ENCODE measurements around the gene ZDHHC17.

ZDHHC17 gene

GRCh38 chr12:76738824-76739579 is 24.9 kb upstream of the ZDHHC17 start:
- Histone ChIP-seq H3K4me1 (ENCODE audit: control insufficient read depth in 1 of 2, insufficient read depth in 2 of 2, low read length in 2 of 2) (no peaks in the 10 kb centered on the region), H3K27me3 (ENCODE audit: low read depth, low read length) (no peaks in the 10 kb centered on the region), H3K36me3 (ENCODE audit: control insufficient read depth in 1 of 2, insufficient read depth in 2 of 2, low read length in 2 of 2) (no peaks in the 10 kb centered on the region), H3K9me3 (ENCODE audit: control insufficient read depth in 1 of 2, low read length in 2 of 2) (no peaks in the 10 kb centered on the region), H3K4me3 (ENCODE audit: low read depth in 1 of 2, low read length in 2 of 2) (no peak overlapping the region), H3K27ac (ENCODE audit: low read length) (no peak overlapping the region)

GRCh38 chr12:76739896-76740295 is 24.0 kb upstream of the ZDHHC17 start:
- no peaks in the 10 kb centered on the region for H3K9me3 ChIP-seq (ENCODE audit: control insufficient read depth in 1 of 2, low read length in 2 of 2)
- H3K36me3 ChIP-seq (ENCODE audit: control insufficient read depth in 1 of 2, insufficient read depth in 2 of 2, low read length in 2 of 2): no peaks in the 10 kb centered on the region
- H3K4me1 ChIP-seq (ENCODE audit: control insufficient read depth in 1 of 2, insufficient read depth in 2 of 2, low read length in 2 of 2): no peaks in the 10 kb centered on the region
- no peak overlapping the region for H3K4me3 ChIP-seq (ENCODE audit: low read depth in 1 of 2, low read length in 2 of 2)
- H3K27ac ChIP-seq (ENCODE audit: low read length): no peak overlapping the region
- no peaks in the 10 kb centered on the region for H3K27me3 ChIP-seq (ENCODE audit: low read depth, low read length)

- Histone ChIP-seq H3K27ac (ENCODE audit: low read length) (no peak overlapping the region), H3K27me3 (ENCODE audit: low read depth, low read length) (no peaks in the 10 kb centered on the region), H3K36me3 (ENCODE audit: control insufficient read depth in 1 of 2, insufficient read depth in 2 of 2, low read length in 2 of 2) (no peaks in the 10 kb centered on the region), H3K9me3 (ENCODE audit: control insufficient read depth in 1 of 2, low read length in 2 of 2) (no peaks in the 10 kb centered on the region), H3K4me1 (ENCODE audit: control insufficient read depth in 1 of 2, insufficient read depth in 2 of 2, low read length in 2 of 2) (no peaks in the 10 kb centered on the region), H3K4me3 (ENCODE audit: low read depth in 1 of 2, low read length in 2 of 2) (no peak overlapping the region)
These were observed 23.4 kb upstream of the ZDHHC17 start for GRCh38 chr12:76740501-76740900.

DNA sequence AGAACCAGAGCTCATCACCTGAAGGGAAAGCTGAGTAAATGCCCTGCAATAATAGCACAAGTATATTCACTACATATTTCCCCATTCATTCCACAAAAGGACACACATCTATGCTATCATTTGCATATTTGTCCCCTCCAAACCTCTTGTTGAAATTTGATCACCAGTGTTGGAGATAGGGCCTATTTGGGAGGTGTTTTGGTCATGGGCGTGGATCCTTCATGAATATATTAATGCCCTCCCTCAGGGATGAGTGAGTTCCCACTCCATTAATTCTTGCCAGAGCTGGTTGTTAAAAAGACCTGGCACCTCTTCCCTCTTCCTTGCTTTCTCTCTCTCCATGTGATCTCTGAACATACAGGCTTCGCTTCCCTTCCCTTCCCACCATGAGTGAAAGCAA is 18.6 kb upstream of the ZDHHC17 start:
- Histone ChIP-seq H3K27ac (ENCODE audit: low read length) (no peak overlapping the region), H3K9me3 (ENCODE audit: control insufficient read depth in 1 of 2, low read length in 2 of 2) (no peaks in the 10 kb centered on the region), H3K36me3 (ENCODE audit: control insufficient read depth in 1 of 2, insufficient read depth in 2 of 2, low read length in 2 of 2) (no peaks in the 10 kb centered on the region), H3K4me1 (ENCODE audit: control insufficient read depth in 1 of 2, insufficient read depth in 2 of 2, low read length in 2 of 2) (no peaks in the 10 kb centered on the region), H3K4me3 (ENCODE audit: low read depth in 1 of 2, low read length in 2 of 2) (no peak overlapping the region), H3K27me3 (ENCODE audit: low read depth, low read length) (no peaks in the 10 kb centered on the region)

DNA sequence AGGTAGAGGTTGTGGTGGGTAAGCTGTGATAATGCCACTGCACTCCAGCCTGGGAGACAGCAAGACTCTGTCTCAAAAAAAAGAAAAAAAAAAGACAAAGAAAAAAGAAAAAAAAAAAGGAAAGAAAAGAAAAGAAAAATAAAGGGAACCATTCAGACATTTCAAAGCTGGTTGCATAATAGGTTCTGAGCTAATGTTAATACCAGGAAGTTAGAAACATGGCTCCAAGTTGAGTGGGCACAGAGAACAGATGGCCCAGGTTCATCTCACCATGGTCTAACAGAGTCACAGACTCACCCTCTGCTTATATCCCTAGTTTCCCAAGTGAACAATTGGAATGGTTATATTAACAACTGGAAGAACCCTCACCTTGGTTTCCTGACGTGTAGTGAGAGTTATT is 17.4 kb upstream of the ZDHHC17 start:
- H3K27ac ChIP-seq (ENCODE audit: low read length): no peak overlapping the region
- no peak overlapping the region for H3K4me3 ChIP-seq (ENCODE audit: low read depth in 1 of 2, low read length in 2 of 2)
- no peaks in the 10 kb centered on the region for H3K27me3 ChIP-seq (ENCODE audit: low read depth, low read length)
- no peaks in the 10 kb centered on the region for H3K9me3 ChIP-seq (ENCODE audit: control insufficient read depth in 1 of 2, low read length in 2 of 2)
- no peaks in the 10 kb centered on the region for H3K36me3 ChIP-seq (ENCODE audit: control insufficient read depth in 1 of 2, insufficient read depth in 2 of 2, low read length in 2 of 2)
- no peaks in the 10 kb centered on the region for H3K4me1 ChIP-seq (ENCODE audit: control insufficient read depth in 1 of 2, insufficient read depth in 2 of 2, low read length in 2 of 2)

- Histone ChIP-seq H3K27ac (ENCODE audit: low read length) (no peak overlapping the region), H3K9me3 (ENCODE audit: control insufficient read depth in 1 of 2, low read length in 2 of 2) (no peaks in the 10 kb centered on the region), H3K27me3 (ENCODE audit: low read depth, low read length) (no peaks in the 10 kb centered on the region), H3K4me3 (ENCODE audit: low read depth in 1 of 2, low read length in 2 of 2) (no peak overlapping the region), H3K4me1 (ENCODE audit: control insufficient read depth in 1 of 2, insufficient read depth in 2 of 2, low read length in 2 of 2) (no peaks in the 10 kb centered on the region), H3K36me3 (ENCODE audit: control insufficient read depth in 1 of 2, insufficient read depth in 2 of 2, low read length in 2 of 2) (no peaks in the 10 kb centered on the region)
These were observed 16.7 kb upstream of the ZDHHC17 start for GRCh38 chr12:76747245-76747644.

DNA sequence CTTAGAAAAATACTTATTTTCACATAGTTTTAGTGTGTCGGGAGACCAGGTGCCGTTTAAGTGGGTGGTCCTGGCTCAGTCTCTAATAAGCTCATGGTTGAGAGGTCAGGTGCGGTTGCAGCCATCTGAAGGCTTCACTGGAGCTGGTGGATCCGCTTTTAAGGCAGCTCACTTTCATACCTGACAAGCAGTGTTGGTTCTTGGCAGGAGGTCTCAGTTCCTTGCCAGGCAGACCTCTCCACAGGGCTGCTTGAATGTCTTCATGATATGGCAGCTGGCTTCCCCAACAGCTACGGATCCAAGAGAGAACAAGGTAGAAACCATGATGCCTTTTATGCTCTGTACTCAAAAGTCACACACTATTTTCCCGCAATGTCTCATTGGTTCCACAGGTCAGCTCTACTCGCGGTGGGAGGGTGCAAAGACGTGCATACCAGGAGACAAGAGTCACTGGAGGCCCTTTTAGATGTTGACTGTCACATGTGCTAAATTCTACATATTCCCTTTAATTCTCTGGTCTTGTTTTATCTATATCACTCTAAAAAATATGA is 8.0 kb upstream of the ZDHHC17 start:
- Histone ChIP-seq H3K9me3 (ENCODE audit: control insufficient read depth in 1 of 2, low read length in 2 of 2) (no peaks in the 10 kb centered on the region), H3K4me3 (ENCODE audit: low read depth in 1 of 2, low read length in 2 of 2) (no peak overlapping the region), H3K27ac (ENCODE audit: low read length) (no peak overlapping the region), H3K4me1 (ENCODE audit: control insufficient read depth in 1 of 2, insufficient read depth in 2 of 2, low read length in 2 of 2) (no peaks in the 10 kb centered on the region), H3K36me3 (ENCODE audit: control insufficient read depth in 1 of 2, insufficient read depth in 2 of 2, low read length in 2 of 2) (no peaks in the 10 kb centered on the region), H3K27me3 (ENCODE audit: low read depth, low read length) (no peaks in the 10 kb centered on the region)

DNA sequence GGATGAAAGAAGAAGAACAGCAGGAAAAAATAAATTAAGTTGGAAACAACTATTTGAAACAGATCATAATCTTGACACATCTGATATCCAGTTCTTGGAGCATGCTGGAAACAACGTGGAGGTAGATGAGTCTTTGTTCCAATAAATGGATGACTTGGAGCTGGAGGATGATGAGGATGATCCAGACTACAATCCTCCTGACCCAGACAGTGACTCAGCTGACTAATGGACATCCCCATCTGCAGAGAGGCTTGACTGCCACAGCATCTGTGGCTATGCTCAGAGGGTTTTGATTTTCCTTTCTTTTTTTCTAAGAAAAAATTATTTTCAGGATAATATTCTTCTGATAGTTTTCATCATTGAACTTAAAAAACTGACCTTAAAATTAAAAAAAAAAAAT is 6.2 kb upstream of the ZDHHC17 start:
- H3K27ac ChIP-seq (ENCODE audit: low read length): no peak overlapping the region
- no peaks in the 10 kb centered on the region for H3K27me3 ChIP-seq (ENCODE audit: low read depth, low read length)
- H3K4me3 ChIP-seq (ENCODE audit: low read depth in 1 of 2, low read length in 2 of 2): no peak overlapping the region
- H3K4me1 ChIP-seq (ENCODE audit: control insufficient read depth in 1 of 2, insufficient read depth in 2 of 2, low read length in 2 of 2): peaks cover 0 to under 1% of the 10 kb centered on the region in 2 donors
- H3K9me3 ChIP-seq (ENCODE audit: control insufficient read depth in 1 of 2, low read length in 2 of 2): no peaks in the 10 kb centered on the region
- no peaks in the 10 kb centered on the region for H3K36me3 ChIP-seq (ENCODE audit: control insufficient read depth in 1 of 2, insufficient read depth in 2 of 2, low read length in 2 of 2)

DNA sequence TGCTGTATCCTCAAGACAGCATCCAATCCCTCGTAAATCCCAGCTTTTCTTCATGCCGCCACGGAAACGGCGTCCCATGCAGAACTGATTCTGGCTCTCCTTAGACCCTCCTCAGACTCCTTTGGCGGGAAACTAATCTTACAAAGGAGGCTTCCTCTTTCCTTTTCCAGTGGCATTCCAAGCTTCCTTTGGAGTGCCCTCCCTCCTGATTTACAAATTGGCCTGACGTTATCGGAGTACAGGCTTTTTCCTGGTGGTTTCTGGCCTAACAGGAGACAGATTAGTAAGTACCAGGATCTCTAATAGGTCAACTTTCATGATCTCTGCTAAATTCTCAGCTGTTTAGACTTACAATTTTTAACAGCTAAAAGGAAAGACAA is 1.3 kb upstream of the ZDHHC17 start:
- no peak overlapping the region for H3K27ac ChIP-seq (ENCODE audit: low read length)
- H3K9me3 ChIP-seq (ENCODE audit: control insufficient read depth in 1 of 2, low read length in 2 of 2): no peaks in the 10 kb centered on the region
- peaks cover 0 to 3% of the 10 kb centered on the region in 2 donors for H3K36me3 ChIP-seq (ENCODE audit: control insufficient read depth in 1 of 2, insufficient read depth in 2 of 2, low read length in 2 of 2)
- peaks cover 6 to 23% of the 10 kb centered on the region in 2 donors for H3K4me1 ChIP-seq (ENCODE audit: control insufficient read depth in 1 of 2, insufficient read depth in 2 of 2, low read length in 2 of 2)
- H3K4me3 ChIP-seq (ENCODE audit: low read depth in 1 of 2, low read length in 2 of 2): no peak overlapping the region
- no peaks in the 10 kb centered on the region for H3K27me3 ChIP-seq (ENCODE audit: low read depth, low read length)

DNA sequence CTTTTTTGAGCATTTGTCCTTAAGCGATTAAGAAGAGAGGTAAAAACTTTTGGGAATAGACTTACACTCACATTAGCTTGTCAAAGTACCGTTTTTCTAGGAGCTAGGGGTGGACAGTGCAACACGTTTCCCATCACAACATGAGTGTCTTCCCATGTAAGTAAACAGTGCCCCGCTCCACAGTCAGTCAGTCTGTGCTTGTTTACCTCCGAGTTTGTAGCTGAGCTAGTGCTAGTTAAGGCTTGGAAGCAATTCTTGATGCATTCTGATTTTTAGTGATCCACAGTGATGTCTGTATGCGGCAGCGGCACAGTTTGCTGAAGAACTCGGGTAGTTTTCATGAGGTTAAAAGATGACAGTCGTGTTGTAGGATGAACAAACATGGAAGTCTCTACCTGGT is 941 bp downstream of the ZDHHC17 start:
- peaks cover 6 to 33% of the 10 kb centered on the region in 2 donors for H3K4me1 ChIP-seq (ENCODE audit: control insufficient read depth in 1 of 2, insufficient read depth in 2 of 2, low read length in 2 of 2)
- no peaks in the 10 kb centered on the region for H3K27me3 ChIP-seq (ENCODE audit: low read depth, low read length)
- peak overlapping the region; percentile 87 for H3K27ac ChIP-seq (ENCODE audit: low read length)
- peak overlapping the region; percentile 83 to 85 for H3K4me3 ChIP-seq (ENCODE audit: low read depth in 1 of 2, low read length in 2 of 2)
- H3K36me3 ChIP-seq (ENCODE audit: control insufficient read depth in 1 of 2, insufficient read depth in 2 of 2, low read length in 2 of 2): peaks cover 0 to 3% of the 10 kb centered on the region in 2 donors
- H3K9me3 ChIP-seq (ENCODE audit: control insufficient read depth in 1 of 2, low read length in 2 of 2): no peaks in the 10 kb centered on the region

DNA sequence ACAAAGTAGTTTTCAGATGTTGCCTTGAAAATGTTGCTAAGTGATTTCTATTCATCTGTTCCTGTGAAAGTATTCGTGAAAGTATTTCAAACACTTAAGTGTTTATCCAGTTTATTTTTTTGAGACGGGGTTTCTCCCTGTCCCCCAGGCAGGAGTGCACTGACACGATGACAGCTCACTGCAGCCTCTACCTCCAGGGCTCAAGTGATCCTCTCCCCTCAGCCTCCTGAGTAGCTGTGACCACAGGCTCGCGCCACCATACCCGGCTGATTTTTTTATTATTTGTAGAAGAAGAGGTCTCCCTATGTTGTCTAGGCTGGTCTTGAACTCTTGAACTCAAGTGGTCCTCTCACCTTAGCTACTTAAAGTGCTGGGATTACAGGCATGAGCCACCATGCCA is 1.7 kb downstream of the ZDHHC17 start:
- Histone ChIP-seq H3K36me3 (ENCODE audit: control insufficient read depth in 1 of 2, insufficient read depth in 2 of 2, low read length in 2 of 2) (peaks cover 0 to 3% of the 10 kb centered on the region in 2 donors), H3K9me3 (ENCODE audit: control insufficient read depth in 1 of 2, low read length in 2 of 2) (no peaks in the 10 kb centered on the region), H3K27ac (ENCODE audit: low read length) (peak overlapping the region; percentile 87), H3K4me3 (ENCODE audit: low read depth in 1 of 2, low read length in 2 of 2) (peak overlapping the region; percentile 83 to 85), H3K4me1 (ENCODE audit: control insufficient read depth in 1 of 2, insufficient read depth in 2 of 2, low read length in 2 of 2) (peaks cover 6 to 39% of the 10 kb centered on the region in 2 donors), H3K27me3 (ENCODE audit: low read depth, low read length) (no peaks in the 10 kb centered on the region)

DNA sequence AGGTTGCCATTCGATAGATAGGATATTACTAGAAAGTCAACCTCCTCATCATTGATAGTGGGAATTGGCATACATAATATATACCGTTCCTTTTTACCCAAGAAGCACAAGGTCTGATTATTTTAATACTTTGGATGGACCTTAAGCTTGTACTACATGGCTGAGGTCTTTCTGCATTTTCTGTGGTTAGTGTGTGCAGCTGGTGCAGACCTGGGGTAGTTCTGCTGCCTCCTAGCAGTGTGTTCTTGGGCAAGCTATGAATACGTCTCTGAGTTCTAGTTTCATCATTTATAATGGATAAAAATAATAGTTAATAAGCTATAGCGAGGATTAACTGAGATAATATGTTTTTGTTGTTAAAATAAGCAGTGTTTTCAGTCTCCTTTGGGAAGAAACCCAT is 2.2 kb downstream of the ZDHHC17 start:
- no peak overlapping the region for H3K4me3 ChIP-seq (ENCODE audit: low read depth in 1 of 2, low read length in 2 of 2)
- H3K9me3 ChIP-seq (ENCODE audit: control insufficient read depth in 1 of 2, low read length in 2 of 2): no peaks in the 10 kb centered on the region
- peaks cover 6 to 39% of the 10 kb centered on the region in 2 donors for H3K4me1 ChIP-seq (ENCODE audit: control insufficient read depth in 1 of 2, insufficient read depth in 2 of 2, low read length in 2 of 2)
- H3K27me3 ChIP-seq (ENCODE audit: low read depth, low read length): no peaks in the 10 kb centered on the region
- H3K36me3 ChIP-seq (ENCODE audit: control insufficient read depth in 1 of 2, insufficient read depth in 2 of 2, low read length in 2 of 2): peaks cover 0 to 3% of the 10 kb centered on the region in 2 donors
- H3K27ac ChIP-seq (ENCODE audit: low read length): no peak overlapping the region
